ENCODE results near the gene PTPRE.

Gene PTPRE

GRCh38 chr10:127943336-127943910, 36.5 kb downstream of the PTPRE start:
- Histone ChIP-seq H3K4me3 (ENCODE audit: low read length) (no peak overlapping the region), H3K36me3 (replicated peaks; ENCODE audit: low read depth, low read length) (no peaks in the 10 kb centered on the region), H3K27ac (ENCODE audit: low read length) (no peak overlapping the region), H3K9me3 (ENCODE audit: insufficient read depth, low read length) (no peaks in the 10 kb centered on the region), H3K4me1 (ENCODE audit: low read length) (no peaks in the 10 kb centered on the region), H4K20me1 (ENCODE audit: insufficient read depth, low read length) (no peaks in the 10 kb centered on the region), H2AFZ (ENCODE audit: low read depth, low read length) (no peak overlapping the region), H3K9ac (ENCODE audit: low read length) (no peak overlapping the region), H3K79me2 (ENCODE audit: low read length) (no peaks in the 10 kb centered on the region), H3K4me2 (ENCODE audit: low read length) (no peak overlapping the region), H3K27me3 (ENCODE audit: low read depth, low read length) (no peaks in the 10 kb centered on the region)
- TF ChIP-seq EZH2phosphoT487 (IDR thresholded peaks at IDR 0.05; ENCODE audit: low read depth) (no peak), CTCF (IDR thresholded peaks at IDR 0.05; ENCODE audit: low read depth, low read length) (no peak)

- Histone ChIP-seq H3K4me3 (ENCODE audit: low read length) (no peak overlapping the region), H3K4me1 (ENCODE audit: low read length) (no peaks in the 10 kb centered on the region), H3K79me2 (ENCODE audit: low read length) (no peaks in the 10 kb centered on the region), H4K20me1 (ENCODE audit: insufficient read depth, low read length) (no peaks in the 10 kb centered on the region), H3K27me3 (ENCODE audit: low read depth, low read length) (no peaks in the 10 kb centered on the region), H2AFZ (ENCODE audit: low read depth, low read length) (no peak overlapping the region), H3K27ac (ENCODE audit: low read length) (no peak overlapping the region), H3K9me3 (ENCODE audit: insufficient read depth, low read length) (no peaks in the 10 kb centered on the region), H3K9ac (ENCODE audit: low read length) (no peak overlapping the region), H3K4me2 (ENCODE audit: low read length) (no peak overlapping the region), H3K36me3 (replicated peaks; ENCODE audit: low read depth, low read length) (no peaks in the 10 kb centered on the region)
- TF ChIP-seq EZH2phosphoT487 (IDR thresholded peaks at IDR 0.05; ENCODE audit: low read depth) (no peak), CTCF (IDR thresholded peaks at IDR 0.05; ENCODE audit: low read depth, low read length) (no peak)
Measured at GRCh38 chr10:127944256-127944655, 37.4 kb downstream of the PTPRE start.

GRCh38 chr10:127945341-127945758, 38.4 kb downstream of the PTPRE start:
- TF ChIP-seq EZH2phosphoT487 (IDR thresholded peaks at IDR 0.05; ENCODE audit: low read depth), result no peak
- no peak for TF ChIP-seq CTCF (IDR thresholded peaks at IDR 0.05; ENCODE audit: low read depth, low read length)
- Histone ChIP-seq H3K27ac (ENCODE audit: low read length) (no peak overlapping the region), H3K27me3 (ENCODE audit: low read depth, low read length) (no peaks in the 10 kb centered on the region), H3K4me3 (ENCODE audit: low read length) (no peak overlapping the region), H4K20me1 (ENCODE audit: insufficient read depth, low read length) (no peaks in the 10 kb centered on the region), H3K4me2 (ENCODE audit: low read length) (no peak overlapping the region), H3K79me2 (ENCODE audit: low read length) (no peaks in the 10 kb centered on the region), H3K4me1 (ENCODE audit: low read length) (no peaks in the 10 kb centered on the region), H3K9ac (ENCODE audit: low read length) (no peak overlapping the region), H2AFZ (ENCODE audit: low read depth, low read length) (no peak overlapping the region), H3K9me3 (ENCODE audit: insufficient read depth, low read length) (no peaks in the 10 kb centered on the region), H3K36me3 (replicated peaks; ENCODE audit: low read depth, low read length) (no peaks in the 10 kb centered on the region)

GRCh38 chr10:127945948-127946711, 39.2 kb downstream of the PTPRE start:
- Histone ChIP-seq H3K9ac (ENCODE audit: low read length) (no peak overlapping the region), H3K9me3 (ENCODE audit: insufficient read depth, low read length) (no peaks in the 10 kb centered on the region), H3K79me2 (ENCODE audit: low read length) (no peaks in the 10 kb centered on the region), H3K4me1 (ENCODE audit: low read length) (no peaks in the 10 kb centered on the region), H3K4me2 (ENCODE audit: low read length) (no peak overlapping the region), H2AFZ (ENCODE audit: low read depth, low read length) (no peak overlapping the region), H4K20me1 (ENCODE audit: insufficient read depth, low read length) (no peaks in the 10 kb centered on the region), H3K36me3 (replicated peaks; ENCODE audit: low read depth, low read length) (no peaks in the 10 kb centered on the region), H3K27ac (ENCODE audit: low read length) (no peak overlapping the region), H3K4me3 (ENCODE audit: low read length) (no peak overlapping the region), H3K27me3 (ENCODE audit: low read depth, low read length) (no peaks in the 10 kb centered on the region)
- TF ChIP-seq CTCF (IDR thresholded peaks at IDR 0.05; ENCODE audit: low read depth, low read length), result no peak
- TF ChIP-seq EZH2phosphoT487 (IDR thresholded peaks at IDR 0.05; ENCODE audit: low read depth), result no peak
